SK-N-SH treated with all-trans-retinoic acid at 6 μM for 48 hours (cell line): ENCODE data around the gene ZAP70.

Experiments used
- ARNTL ChIP-seq: fragments of 450-650 bp; formaldehyde crosslinking; IDR thresholded peaks from 2 replicates; pipeline ENCODE4 v1.5.0; 2020; ENCODE audit warnings: low read depth, mild to moderate bottlenecking, moderate library complexity, borderline replicate concordance
- CSDC2 ChIP-seq: fragments of 250-450 bp; sonication (Bioruptor Pico); IDR thresholded peaks from 2 replicates; pipeline ENCODE4 v1.5.0; 2020; ENCODE audit warnings: mild to moderate bottlenecking, moderate library complexity
- CSRNP3 ChIP-seq: fragments of 250-450 bp; sonication (Bioruptor Pico); IDR thresholded peaks from 2 replicates; pipeline ENCODE4 v1.5.1; 2021; ENCODE audit warnings: mild to moderate bottlenecking, moderate library complexity
- ISL1 ChIP-seq: fragments of 250-450 bp; sonication (Bioruptor Pico); IDR thresholded peaks from 2 replicates; pipeline ENCODE4 v2.1.2; 2022; ENCODE audit warnings: mild to moderate bottlenecking, moderate library complexity
- PATZ1 ChIP-seq: fragments of 250-450 bp; sonication (Bioruptor Pico); IDR thresholded peaks from 2 replicates; pipeline ENCODE4 v1.8.0; 2020; ENCODE audit warnings: mild to moderate bottlenecking, moderate library complexity, borderline replicate concordance
- RARB ChIP-seq: fragments of 250-450 bp; sonication (Bioruptor Pico); IDR thresholded peaks from 2 replicates; pipeline ENCODE4 v1.8.0; 2021; ENCODE audit warnings: mild to moderate bottlenecking, moderate library complexity
- TSHZ2 ChIP-seq: fragments of 250-450 bp; sonication (Bioruptor Pico); IDR thresholded peaks from 2 replicates; pipeline ENCODE4 v1.5.0; 2020; ENCODE audit warnings: mild to moderate bottlenecking, moderate library complexity
- ZC3H10 ChIP-seq: fragments of 250-450 bp; sonication (Bioruptor Pico); IDR thresholded peaks from 2 replicates; pipeline ENCODE4 v1.5.1; 2021; ENCODE audit warnings: mild to moderate bottlenecking, moderate library complexity
- ZFP30 ChIP-seq: fragments of 450-650 bp; formaldehyde crosslinking; IDR thresholded peaks from 2 replicates; pipeline ENCODE4 v1.5.0; 2022; ENCODE audit warnings: mild to moderate bottlenecking, moderate library complexity
- ZNF565 ChIP-seq: fragments of 450-650 bp; formaldehyde crosslinking; conservative IDR thresholded peaks from 2 replicates; pipeline ENCODE4 v1.5.0; 2020; ENCODE audit warnings: low read depth, mild to moderate bottlenecking, moderate library complexity

DNA sequence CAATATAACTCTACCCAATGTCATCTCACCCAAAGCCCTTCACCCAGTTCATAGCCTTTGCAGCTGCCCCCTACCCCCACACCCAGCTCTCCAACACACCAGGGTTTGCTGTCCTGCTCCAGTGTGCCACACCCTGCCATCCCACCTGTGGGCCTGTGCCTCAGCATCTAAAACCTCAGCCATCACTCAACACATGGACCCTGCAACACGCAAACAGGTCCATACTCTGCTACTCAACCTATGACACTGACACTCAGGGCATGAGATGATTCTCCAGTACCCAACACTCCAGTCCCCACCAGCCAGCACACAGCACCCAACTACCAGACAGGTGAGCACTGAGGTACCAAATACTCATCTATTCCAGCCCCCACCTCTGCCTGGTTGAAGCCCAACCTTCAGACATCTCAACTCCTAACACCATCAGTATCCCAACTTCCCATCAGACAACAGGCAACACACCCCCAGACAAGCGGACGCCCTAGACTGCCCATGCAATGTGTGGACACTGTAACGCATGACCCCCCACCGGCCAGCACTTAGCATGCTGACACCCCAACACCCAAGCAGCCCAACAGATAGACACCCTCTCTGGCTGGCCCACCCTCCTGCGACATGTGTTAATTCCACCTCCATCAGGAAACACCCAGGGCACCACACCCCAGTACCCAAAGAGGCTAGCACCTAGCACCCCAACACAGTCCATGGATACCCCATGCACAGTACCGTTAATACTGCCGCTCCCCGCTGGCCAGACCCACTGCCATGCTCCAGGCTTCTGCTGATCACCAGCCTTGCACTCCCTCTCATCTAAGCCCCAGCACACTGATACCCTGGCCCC is 25.0 kb downstream of the ZAP70 start:
- no peak for TF ChIP-seq RARB (CRISPR knock-in tag)
- no peak for TF ChIP-seq PATZ1 (CRISPR knock-in tag)
- TF ChIP-seq ZC3H10 (CRISPR knock-in tag): no peak
- TF ChIP-seq CSRNP3: no peak
- no peak for TF ChIP-seq ZNF565 (CRISPR knock-in tag)
- TF ChIP-seq CSDC2 (CRISPR knock-in tag): no peak
- no peak for TF ChIP-seq ARNTL (CRISPR knock-in tag)
- TF ChIP-seq TSHZ2 (CRISPR knock-in tag): no peak
- TF ChIP-seq ZFP30 (CRISPR knock-in tag): no peak
- no peak for TF ChIP-seq ISL1 (CRISPR knock-in tag)
